COLO668 (cell line): ENCODE measurements around the gene KCNE2.
"Not testable (repeated sequence)": the region's sequence is repeated elsewhere in the genome, so short reads cannot be mapped to it uniquely, and the experiment has no call there.

Source experiments
- DNase-seq: peaks from one replicate; lab custom pipeline; 2025; ENCODE audit not compliant: unreplicated experiment; lab: John Stamatoyannopoulos, UW

KCNE2 gene

DNA sequence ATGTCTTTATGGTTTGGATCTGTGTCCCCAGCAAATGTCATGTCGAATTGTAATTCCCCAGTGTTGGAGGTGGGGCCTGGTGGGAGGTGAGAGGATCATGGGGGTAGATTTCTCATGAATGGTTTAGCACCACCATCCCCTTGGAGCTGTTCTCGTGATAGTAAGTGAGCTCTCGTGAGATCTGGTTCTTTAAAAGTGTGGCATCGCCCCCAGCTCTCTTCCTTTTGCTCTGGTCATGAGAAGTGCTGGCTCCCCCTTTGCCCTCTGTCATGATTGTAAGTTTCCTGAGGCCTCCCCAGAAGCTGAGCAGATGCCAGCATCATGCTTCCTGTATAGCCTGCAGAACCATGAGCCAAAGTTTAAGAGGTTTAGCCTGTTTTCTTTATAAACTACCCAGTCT, 11.2 kb upstream of the KCNE2 start:
- DNase-seq, result no peak

- no peak for DNase-seq
Observed at GRCh38 chr21:34353182-34353581, 10.6 kb upstream of the KCNE2 start.

- DNase-seq, result no peak
Observed at GRCh38 chr21:34354836-34355235, 9.0 kb upstream of the KCNE2 start.

GRCh38 chr21:34355570-34355969, 8.2 kb upstream of the KCNE2 start:
- DNase-seq, result no peak

DNA sequence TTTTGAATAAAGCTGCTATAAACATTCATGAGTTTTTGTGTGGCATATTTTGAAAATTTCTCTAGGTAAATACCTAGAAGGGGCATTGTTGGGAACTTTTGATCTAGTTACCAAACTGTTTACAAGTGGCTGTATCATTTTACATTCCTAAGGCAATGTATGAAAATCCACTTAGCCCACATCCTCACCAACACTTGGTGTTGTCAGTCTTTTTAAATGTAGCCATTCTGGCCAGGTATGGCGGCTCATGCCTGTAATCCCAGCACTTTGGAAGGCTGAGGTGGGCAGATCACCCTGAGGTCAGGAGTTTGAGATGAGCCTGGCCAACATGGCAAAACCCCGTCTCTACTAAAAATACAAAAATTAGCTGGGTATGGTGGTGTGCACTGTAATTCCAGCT, 5.9 kb upstream of the KCNE2 start:
- DNase-seq, result no peak

GRCh38 chr21:34358866-34359265, 4.9 kb upstream of the KCNE2 start:
- no peak for DNase-seq

- DNase-seq, result no peak
Observed at GRCh38 chr21:34360488-34361241, 3.1 kb upstream of the KCNE2 start.

- no peak for DNase-seq
Observed at GRCh38 chr21:34362136-34362444, 1.7 kb upstream of the KCNE2 start.

DNA sequence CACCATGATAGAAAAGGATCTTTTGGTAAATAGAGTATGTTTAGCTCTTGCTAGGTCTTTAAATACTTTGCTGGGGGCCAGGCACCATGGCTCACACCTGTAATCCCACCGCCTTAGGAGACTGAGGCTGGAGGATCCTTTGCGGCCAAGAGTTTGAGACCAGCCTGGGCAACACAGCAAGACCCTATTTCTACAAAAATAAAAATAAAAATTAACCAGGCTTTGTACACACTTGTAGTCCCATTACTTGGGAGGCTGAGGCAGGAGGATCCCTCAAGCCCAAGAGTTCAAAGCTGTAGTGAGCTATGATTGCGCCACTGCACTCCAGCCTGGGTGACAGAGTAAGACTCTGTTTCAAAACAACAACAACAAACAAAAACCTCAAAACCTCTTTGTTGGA, 1.1 kb upstream of the KCNE2 start:
- no peak for DNase-seq

GRCh38 chr21:34364921-34365320, 1.1 kb downstream of the KCNE2 start:
- DNase-seq, result no peak

DNA sequence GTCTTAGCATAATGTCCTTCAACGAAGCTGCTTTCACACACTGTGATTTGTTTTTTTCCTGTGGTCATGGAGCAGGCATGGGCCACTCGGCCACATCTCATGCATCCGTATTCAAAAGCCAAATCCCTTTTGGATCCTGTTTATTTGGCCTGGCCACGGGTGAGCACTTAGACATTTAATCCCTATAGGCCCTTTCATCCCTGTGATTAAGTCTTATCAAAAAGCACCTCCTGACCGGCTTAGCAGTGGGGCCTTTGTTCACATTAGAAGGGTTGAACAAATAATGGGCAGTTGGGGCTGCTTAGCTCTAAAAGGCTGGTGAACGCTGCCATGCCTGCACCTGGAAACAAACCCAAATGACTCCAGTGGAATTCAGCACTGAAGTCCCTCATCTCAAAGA, 2.0 kb downstream of the KCNE2 start:
- no peak for DNase-seq

- peak; percentile 62 for DNase-seq
Observed at GRCh38 chr21:34367320-34367935, 3.6 kb downstream of the KCNE2 start.

- no peak for DNase-seq
Observed at GRCh38 chr21:34369741-34370140, 5.9 kb downstream of the KCNE2 start.

- no peak for DNase-seq
Observed at GRCh38 chr21:34372321-34372720, 8.5 kb downstream of the KCNE2 start.

DNA sequence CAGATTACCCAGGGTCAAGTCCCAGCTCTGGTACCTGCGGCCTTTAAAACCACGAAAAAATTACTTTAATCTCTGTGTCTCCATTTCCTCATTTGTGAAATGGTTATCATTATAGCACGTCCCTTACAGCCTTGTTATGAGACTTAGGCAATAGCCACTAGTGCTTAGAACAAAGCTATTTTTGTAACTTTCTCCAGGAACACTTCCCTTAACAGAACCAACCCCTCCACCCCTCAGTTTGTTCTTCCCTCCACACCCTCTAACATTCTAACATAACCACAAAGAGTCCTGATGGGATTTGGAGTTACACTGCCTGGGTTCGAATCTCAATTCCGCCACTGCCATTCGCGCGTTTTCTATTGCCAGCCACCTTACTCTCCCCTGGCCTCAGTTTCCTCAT, 10.7 kb downstream of the KCNE2 start:
- DNase-seq, result not testable (repeated sequence)

GRCh38 chr21:34374940-34375618, 11.3 kb downstream of the KCNE2 start, which contains the start of gene SMIM11:
Gene SMIM11 (plus strand): TSS chr21:34375507. CDS start chr21:34379505, 3,998 bp downstream.
- not testable (repeated sequence) for DNase-seq

DNA sequence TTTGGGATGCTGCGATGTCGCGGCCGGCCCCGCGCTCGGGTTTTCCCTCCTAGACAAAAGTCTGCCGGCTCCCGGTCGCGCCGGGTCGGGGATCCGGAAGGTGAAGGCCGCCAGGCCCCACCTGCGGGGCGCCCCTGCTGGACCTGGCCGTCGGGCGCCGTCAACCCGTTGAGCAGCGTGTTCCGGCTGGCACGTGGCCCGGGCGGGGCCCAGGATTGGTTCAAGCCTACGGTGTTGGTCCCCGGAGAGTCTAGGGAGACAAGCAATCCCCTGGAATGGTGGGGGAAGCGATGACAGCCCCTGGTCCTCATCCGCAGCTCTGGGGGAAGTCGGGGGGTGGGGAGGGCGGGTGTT, 11.8 kb downstream of the KCNE2 start:
- not testable (repeated sequence) for DNase-seq

GRCh38 chr21:34383138-34383537, 19.3 kb downstream of the KCNE2 start:
- not testable (repeated sequence) for DNase-seq

- not testable (repeated sequence) for DNase-seq
Observed at GRCh38 chr21:34383724-34384415, 20.1 kb downstream of the KCNE2 start.

- DNase-seq, result not testable (repeated sequence)
Observed at GRCh38 chr21:34400522-34400921, 36.7 kb downstream of the KCNE2 start.

DNA sequence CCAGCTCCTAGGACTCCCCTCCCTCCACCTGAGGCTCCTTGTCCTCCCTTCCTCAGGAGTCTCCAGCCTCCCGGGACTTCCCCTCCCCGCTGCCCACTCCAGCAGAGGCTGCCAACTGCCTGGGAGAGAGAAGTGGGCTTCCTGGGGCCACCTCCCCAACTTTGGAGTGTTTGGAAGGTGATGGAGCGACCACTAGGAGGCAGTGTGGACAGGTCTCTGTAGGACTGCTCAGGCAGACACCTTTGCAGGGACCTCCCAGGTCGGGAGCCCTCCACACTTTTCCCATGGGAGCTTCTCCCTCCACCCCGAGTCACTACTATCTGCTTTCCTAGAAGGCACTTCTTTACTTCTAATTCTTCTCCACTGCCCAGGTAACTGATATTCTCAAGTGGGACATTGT, 40.9 kb downstream of the KCNE2 start:
- DNase-seq, result not testable (repeated sequence)

DNA sequence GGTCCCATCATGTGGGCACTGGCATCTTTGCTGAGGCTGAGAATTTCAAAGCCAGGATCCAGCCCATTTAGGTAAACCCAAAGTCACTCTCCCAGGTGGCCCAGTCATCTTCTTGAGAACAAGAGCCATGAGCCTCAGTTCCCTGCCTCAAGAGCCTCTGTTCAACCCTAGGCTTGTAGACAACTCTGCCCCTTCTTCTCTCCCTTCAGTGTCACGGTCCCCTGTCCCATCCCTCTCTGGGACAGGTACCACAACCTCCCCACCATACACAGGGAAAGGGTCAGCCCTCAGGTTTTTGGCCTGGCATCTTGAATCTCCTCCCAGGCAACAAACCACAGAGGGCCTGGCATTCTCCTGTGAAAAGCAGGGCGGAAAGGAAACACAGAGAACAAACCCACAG, 41.9 kb downstream of the KCNE2 start:
- DNase-seq, result not testable (repeated sequence)
